ENCODE data around the gene PIGO. TPM values are rescaled to one million over a fixed set of nuclear protein-coding genes. Genes with fewer than 3 reads are reported as not detected.
A peak's percentile ranks its signal among the peaks of the same experiment; 100 is the strongest.

The PIGO gene
- total RNA-seq, 1 donor from 2014 or later = 25.7 TPM

GRCh38 chr9:35057271-35057620, 39.1 kb downstream of the PIGO start:
- TF ChIP-seq CTCF (IDR thresholded peaks at IDR 0.05) = no peak
- no peaks in the 10 kb centered on the region for H3K9me3 Mint-ChIP-seq (ENCODE audit: low read depth)
- no peaks in the 10 kb centered on the region for H3K4me1 Mint-ChIP-seq (ENCODE audit: low read depth)
- no peak overlapping the region for H3K27ac Mint-ChIP-seq (ENCODE audit: unreplicated experiment)
- peaks cover 82% of the 10 kb centered on the region for H3K36me3 Mint-ChIP-seq (ENCODE audit: low read depth)
- no peak overlapping the region for H3K4me3 Mint-ChIP-seq (ENCODE audit: unreplicated experiment)
- H3K27me3 Mint-ChIP-seq (ENCODE audit: low read depth) = no peaks in the 10 kb centered on the region
- DNase-seq (ENCODE audit: low spot score) = no peak

- Mint-ChIP-seq H3K4me3 (ENCODE audit: unreplicated experiment) (no peak overlapping the region), H3K27ac (ENCODE audit: unreplicated experiment) (peak overlapping the region; percentile 41), H3K9me3 (ENCODE audit: low read depth) (no peaks in the 10 kb centered on the region), H3K4me1 (ENCODE audit: low read depth) (no peaks in the 10 kb centered on the region), H3K36me3 (ENCODE audit: low read depth) (peaks cover 77% of the 10 kb centered on the region), H3K27me3 (ENCODE audit: low read depth) (no peaks in the 10 kb centered on the region)
- TF ChIP-seq CTCF (IDR thresholded peaks at IDR 0.05) = no peak
- DNase-seq (ENCODE audit: low spot score) = no peak
These were observed 39.7 kb downstream of the PIGO start for GRCh38 chr9:35056571-35057270.

GRCh38 chr9:35054871-35055644, 41.3 kb downstream of the PIGO start:
- H3K4me1 Mint-ChIP-seq (ENCODE audit: low read depth) = no peaks in the 10 kb centered on the region
- DNase-seq (ENCODE audit: low spot score) = no peak
- H3K9me3 Mint-ChIP-seq (ENCODE audit: low read depth) = no peaks in the 10 kb centered on the region
- H3K36me3 Mint-ChIP-seq (ENCODE audit: low read depth) = peaks cover 68% of the 10 kb centered on the region
- no peak overlapping the region for H3K4me3 Mint-ChIP-seq (ENCODE audit: unreplicated experiment)
- no peak for TF ChIP-seq CTCF (IDR thresholded peaks at IDR 0.05)
- H3K27ac Mint-ChIP-seq (ENCODE audit: unreplicated experiment) = no peak overlapping the region
- H3K27me3 Mint-ChIP-seq (ENCODE audit: low read depth) = no peaks in the 10 kb centered on the region

- Mint-ChIP-seq H3K4me3 (ENCODE audit: unreplicated experiment) (no peak overlapping the region), H3K27ac (ENCODE audit: unreplicated experiment) (no peak overlapping the region), H3K9me3 (ENCODE audit: low read depth) (no peaks in the 10 kb centered on the region), H3K4me1 (ENCODE audit: low read depth) (peaks cover under 1% of the 10 kb centered on the region), H3K36me3 (ENCODE audit: low read depth) (peaks cover 61% of the 10 kb centered on the region), H3K27me3 (ENCODE audit: low read depth) (no peaks in the 10 kb centered on the region)
- DNase-seq (ENCODE audit: low spot score) = no peak
- no peak for TF ChIP-seq CTCF (IDR thresholded peaks at IDR 0.05)
These were observed 42.1 kb downstream of the PIGO start for GRCh38 chr9:35054185-35054835.
